Amniotic stem cell (primary cell): ENCODE results near the gene CEACAM5.
"Not testable (repeated sequence)": the region's sequence is repeated elsewhere in the genome, so short reads cannot be mapped to it uniquely, and the experiment has no call there.

ENCODE experiments used
- DNase-seq: peaks from one replicate; lab custom pipeline; 2025; lab: John Stamatoyannopoulos, UW

CEACAM5 gene

DNA sequence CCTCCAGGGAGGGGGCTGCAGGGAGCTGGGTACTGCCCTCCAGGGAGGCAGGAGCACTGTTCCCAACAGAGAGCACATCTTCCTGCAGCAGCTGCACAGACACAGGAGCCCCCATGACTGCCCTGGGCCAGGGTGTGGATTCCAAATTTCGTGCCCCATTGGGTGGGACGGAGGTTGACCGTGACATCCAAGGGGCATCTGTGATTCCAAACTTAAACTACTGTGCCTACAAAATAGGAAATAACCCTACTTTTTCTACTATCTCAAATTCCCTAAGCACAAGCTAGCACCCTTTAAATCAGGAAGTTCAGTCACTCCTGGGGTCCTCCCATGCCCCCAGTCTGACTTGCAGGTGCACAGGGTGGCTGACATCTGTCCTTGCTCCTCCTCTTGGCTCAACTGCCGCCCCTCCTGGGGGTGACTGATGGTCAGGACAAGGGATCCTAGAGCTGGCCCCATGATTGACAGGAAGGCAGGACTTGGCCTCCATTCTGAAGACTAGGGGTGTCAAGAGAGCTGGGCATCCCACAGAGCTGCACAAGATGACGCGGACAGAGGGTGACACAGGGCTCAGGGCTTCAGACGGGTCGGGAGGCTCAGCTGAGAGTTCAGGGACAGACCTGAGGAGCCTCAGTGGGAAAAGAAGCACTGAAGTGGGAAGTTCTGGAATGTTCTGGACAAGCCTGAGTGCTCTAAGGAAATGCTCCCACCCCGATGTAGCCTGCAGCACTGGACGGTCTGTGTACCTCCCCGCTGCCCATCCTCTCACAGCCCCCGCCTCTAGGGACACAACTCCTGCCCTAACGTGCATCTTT, 7.8 kb upstream of the CEACAM5 start:
- DNase-seq, result no peak

DNA sequence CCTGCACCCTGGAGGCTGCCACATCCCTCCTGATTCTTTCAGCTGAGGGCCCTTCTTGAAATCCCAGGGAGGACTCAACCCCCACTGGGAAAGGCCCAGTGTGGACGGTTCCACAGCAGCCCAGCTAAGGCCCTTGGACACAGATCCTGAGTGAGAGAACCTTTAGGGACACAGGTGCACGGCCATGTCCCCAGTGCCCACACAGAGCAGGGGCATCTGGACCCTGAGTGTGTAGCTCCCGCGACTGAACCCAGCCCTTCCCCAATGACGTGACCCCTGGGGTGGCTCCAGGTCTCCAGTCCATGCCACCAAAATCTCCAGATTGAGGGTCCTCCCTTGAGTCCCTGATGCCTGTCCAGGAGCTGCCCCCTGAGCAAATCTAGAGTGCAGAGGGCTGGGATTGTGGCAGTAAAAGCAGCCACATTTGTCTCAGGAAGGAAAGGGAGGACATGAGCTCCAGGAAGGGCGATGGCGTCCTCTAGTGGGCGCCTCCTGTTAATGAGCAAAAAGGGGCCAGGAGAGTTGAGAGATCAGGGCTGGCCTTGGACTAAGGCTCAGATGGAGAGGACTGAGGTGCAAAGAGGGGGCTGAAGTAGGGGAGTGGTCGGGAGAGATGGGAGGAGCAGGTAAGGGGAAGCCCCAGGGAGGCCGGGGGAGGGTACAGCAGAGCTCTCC, 6.9 kb upstream of the CEACAM5 start:
- no peak for DNase-seq

DNA sequence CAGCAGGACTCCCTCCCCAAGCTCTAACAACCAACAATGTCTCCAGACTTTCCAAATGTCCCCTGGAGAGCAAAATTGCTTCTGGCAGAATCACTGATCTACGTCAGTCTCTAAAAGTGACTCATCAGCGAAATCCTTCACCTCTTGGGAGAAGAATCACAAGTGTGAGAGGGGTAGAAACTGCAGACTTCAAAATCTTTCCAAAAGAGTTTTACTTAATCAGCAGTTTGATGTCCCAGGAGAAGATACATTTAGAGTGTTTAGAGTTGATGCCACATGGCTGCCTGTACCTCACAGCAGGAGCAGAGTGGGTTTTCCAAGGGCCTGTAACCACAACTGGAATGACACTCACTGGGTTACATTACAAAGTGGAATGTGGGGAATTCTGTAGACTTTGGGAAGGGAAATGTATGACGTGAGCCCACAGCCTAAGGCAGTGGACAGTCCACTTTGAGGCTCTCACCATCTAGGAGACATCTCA, 6.2 kb upstream of the CEACAM5 start:
- no peak for DNase-seq

DNA sequence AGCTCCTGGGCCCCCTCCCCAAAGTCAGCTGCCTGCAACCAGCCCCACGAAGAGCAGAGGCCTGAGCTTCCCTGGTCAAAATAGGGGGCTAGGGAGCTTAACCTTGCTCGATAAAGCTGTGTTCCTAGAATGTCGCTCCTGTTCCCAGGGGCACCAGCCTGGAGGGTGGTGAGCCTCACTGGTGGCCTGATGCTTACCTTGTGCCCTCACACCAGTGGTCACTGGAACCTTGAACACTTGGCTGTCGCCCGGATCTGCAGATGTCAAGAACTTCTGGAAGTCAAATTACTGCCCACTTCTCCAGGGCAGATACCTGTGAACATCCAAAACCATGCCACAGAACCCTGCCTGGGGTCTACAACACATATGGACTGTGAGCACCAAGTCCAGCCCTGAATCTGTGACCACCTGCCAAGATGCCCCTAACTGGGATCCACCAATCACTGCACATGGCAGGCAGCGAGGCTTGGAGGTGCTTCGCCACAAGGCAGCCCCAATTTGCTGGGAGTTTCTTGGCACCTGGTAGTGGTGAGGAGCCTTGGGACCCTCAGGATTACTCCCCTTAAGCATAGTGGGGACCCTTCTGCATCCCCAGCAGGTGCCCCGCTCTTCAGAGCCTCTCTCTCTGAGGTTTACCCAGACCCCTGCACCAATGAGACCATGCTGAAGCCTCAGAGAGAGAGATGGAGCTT, 4.7 kb upstream of the CEACAM5 start:
- no peak for DNase-seq

DNA sequence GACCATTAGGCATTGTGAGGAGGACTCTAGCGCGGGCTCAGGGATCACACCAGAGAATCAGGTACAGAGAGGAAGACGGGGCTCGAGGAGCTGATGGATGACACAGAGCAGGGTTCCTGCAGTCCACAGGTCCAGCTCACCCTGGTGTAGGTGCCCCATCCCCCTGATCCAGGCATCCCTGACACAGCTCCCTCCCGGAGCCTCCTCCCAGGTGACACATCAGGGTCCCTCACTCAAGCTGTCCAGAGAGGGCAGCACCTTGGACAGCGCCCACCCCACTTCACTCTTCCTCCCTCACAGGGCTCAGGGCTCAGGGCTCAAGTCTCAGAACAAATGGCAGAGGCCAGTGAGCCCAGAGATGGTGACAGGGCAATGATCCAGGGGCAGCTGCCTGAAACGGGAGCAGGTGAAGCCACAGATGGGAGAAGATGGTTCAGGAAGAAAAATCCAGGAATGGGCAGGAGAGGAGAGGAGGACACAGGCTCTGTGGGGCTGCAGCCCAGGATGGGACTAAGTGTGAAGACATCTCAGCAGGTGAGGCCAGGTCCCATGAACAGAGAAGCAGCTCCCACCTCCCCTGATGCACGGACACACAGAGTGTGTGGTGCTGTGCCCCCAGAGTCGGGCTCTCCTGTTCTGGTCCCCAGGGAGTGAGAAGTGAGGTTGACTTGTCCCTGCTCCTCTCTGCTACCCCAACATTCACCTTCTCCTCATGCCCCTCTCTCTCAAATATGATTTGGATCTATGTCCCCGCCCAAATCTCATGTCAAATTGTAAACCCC, 2.8 kb upstream of the CEACAM5 start:
- no peak for DNase-seq

DNA sequence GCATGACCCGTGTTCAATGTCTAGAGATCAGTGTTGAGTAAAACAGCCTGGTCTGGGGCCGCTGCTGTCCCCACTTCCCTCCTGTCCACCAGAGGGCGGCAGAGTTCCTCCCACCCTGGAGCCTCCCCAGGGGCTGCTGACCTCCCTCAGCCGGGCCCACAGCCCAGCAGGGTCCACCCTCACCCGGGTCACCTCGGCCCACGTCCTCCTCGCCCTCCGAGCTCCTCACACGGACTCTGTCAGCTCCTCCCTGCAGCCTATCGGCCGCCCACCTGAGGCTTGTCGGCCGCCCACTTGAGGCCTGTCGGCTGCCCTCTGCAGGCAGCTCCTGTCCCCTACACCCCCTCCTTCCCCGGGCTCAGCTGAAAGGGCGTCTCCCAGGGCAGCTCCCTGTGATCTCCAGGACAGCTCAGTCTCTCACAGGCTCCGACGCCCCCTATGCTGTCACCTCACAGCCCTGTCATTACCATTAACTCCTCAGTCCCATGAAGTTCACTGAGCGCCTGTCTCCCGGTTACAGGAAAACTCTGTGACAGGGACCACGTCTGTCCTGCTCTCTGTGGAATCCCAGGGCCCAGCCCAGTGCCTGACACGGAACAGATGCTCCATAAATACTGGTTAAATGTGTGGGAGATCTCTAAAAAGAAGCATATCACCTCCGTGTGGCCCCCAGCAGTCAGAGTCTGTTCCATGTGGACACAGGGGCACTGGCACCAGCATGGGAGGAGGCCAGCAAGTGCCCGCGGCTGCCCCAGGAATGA, 1.5 kb upstream of the CEACAM5 start:
- DNase-seq, result no peak

DNA sequence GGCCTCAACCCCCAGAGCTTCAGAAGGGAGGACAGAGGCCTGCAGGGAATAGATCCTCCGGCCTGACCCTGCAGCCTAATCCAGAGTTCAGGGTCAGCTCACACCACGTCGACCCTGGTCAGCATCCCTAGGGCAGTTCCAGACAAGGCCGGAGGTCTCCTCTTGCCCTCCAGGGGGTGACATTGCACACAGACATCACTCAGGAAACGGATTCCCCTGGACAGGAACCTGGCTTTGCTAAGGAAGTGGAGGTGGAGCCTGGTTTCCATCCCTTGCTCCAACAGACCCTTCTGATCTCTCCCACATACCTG, 969 bp upstream of the CEACAM5 start:
- no peak for DNase-seq

DNA sequence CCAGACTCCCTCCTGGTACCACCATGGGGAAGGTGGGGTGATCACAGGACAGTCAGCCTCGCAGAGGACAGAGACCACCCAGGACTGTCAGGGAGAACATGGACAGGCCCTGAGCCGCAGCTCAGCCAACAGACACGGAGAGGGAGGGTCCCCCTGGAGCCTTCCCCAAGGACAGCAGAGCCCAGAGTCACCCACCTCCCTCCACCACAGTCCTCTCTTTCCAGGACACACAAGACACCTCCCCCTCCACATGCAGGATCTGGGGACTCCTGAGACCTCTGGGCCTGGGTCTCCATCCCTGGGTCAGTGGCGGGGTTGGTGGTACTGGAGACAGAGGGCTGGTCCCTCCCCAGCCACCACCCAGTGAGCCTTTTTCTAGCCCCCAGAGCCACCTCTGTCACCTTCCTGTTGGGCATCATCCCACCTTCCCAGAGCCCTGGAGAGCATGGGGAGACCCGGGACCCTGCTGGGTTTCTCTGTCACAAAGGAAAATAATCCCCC, 505 bp upstream of the CEACAM5 start:
- DNase-seq, result no peak

DNA sequence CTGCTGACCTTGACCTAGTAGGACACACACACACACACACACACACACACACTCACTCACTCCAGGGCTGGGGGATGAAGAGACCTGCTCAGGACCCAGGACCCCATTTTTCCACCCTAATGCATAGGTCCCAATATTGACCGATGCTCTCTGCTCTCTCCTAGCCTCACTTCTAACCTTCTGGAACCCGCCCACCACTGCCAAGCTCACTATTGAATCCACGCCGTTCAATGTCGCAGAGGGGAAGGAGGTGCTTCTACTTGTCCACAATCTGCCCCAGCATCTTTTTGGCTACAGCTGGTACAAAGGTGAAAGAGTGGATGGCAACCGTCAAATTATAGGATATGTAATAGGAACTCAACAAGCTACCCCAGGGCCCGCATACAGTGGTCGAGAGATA, 1.1 kb downstream of the CEACAM5 start:
- not testable (repeated sequence) for DNase-seq

DNA sequence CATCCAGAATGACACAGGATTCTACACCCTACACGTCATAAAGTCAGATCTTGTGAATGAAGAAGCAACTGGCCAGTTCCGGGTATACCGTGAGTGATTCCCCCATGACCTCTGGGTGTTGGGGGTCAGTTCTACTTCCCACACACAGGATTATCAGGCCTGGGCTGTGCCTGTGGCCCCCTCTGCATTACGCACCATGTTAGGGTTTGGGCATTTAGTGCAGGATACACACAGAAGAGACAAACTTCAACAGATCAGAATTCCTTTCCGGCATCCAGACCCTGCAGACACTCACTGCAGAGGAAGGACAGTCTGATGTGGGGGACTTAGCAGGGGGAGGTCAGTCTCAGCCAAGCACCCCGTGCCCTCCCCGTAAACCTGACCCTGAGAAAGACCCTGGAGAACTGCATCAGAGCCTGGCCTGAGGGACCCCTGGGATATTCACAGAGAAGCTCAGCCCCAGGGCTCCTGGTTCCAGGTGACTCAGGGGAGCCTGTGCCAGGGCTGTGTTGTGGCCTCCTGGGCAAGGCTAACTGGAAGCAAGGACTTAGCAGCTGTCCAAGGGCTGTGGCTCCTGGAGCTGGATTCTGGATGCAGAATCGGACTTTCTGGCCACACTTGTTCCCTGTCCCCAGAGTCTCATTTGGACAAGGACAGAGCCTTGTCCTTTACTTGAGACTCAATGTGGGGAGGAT, 1.7 kb downstream of the CEACAM5 start:
- DNase-seq, result no peak

DNA sequence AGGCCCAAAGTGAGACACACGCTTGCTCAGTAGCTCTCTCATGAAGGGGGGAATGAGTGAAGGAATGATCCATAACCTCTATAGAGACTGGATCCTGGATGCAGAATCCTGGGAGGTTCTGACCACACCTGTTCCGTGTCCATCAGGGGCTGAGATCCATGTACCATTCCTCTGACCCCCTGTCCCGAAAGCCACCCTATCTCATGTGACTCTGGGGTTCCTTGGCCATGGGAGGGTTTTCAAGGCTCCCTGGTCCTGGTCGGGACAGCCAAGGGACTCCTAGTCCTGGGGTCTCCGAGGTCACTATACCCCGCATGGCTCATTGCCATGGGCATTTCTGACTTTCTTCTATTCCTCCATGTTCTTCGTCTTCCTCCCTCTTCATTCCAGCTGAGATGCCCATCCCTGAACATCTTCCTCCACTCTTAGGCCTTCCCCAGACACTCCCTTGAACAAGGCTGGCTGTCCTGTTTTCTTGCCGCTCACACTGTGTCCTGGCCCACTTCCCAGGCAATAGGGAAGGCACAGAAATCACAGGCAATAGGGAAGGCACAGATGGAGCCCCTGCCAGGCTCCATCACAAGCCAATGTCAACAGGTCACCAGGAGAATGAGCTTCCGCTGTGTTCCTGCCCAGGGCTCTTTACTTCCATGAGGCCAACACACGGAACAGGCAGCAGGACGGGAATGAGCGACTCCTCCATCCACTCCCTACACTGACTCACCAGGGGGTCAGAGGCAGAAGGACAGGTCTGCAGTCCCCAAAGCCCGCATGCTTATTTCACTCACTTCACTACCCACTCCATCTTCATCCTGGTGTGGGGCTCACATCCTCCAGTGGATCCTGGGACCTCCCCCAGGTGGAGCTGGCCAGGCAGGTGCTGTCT, 3.2 kb downstream of the CEACAM5 start:
- DNase-seq, result no peak

DNA sequence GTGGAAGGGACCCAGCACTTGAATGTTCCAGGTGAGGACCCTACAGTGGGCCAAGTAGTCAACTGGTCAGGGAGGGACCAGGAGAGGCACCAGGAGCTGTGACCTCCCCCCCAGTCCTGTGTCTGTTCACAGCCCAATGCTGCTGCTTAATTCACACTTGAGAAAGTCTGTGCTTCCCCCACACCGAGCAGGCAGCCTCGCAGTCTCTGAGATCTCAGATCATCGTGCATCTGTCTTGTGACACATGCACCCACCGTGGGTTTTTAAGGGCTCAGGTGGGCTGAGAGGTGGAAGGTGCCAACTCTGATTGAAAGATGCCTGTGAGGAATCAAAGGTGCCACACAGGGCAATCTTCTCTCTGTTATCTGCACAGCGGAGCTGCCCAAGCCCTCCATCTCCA, 6.2 kb downstream of the CEACAM5 start:
- DNase-seq, result no peak

DNA sequence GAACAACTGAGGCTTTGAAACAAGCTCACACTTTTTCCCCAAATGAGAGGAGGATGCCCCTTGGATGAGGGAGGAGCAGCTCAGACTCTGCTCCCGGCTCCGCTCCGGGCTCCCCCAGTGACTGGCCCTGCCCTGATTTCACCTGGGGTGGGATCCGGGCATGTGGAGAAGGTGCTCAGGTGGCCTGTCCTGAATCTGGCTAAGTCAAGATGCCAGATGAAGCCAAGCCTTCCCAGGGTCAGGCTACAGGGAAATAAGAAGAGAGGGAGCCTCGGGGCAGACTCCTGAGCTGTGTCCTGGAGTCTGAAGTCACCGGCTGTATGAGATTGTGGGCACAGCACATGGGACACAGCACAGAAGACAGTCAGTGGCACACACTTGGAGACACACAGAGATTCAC, 10.3 kb downstream of the CEACAM5 start:
- DNase-seq, result no peak

DNA sequence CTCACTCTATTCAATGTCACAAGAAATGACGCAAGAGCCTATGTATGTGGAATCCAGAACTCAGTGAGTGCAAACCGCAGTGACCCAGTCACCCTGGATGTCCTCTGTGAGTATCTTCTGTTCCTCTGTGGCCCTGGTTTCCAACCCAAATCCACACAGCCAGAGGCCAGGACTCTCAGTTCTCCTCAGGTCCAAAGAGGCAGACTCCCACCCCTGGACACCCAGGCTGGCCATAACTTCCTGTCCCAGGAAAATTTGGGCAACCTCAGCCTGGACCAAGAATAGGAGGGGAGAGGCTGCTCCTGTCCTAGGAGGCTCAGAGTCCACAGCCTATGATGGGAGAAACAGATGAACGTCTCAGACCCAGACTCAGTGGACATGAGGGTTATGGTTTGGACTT, 11.7 kb downstream of the CEACAM5 start:
- no peak for DNase-seq

DNA sequence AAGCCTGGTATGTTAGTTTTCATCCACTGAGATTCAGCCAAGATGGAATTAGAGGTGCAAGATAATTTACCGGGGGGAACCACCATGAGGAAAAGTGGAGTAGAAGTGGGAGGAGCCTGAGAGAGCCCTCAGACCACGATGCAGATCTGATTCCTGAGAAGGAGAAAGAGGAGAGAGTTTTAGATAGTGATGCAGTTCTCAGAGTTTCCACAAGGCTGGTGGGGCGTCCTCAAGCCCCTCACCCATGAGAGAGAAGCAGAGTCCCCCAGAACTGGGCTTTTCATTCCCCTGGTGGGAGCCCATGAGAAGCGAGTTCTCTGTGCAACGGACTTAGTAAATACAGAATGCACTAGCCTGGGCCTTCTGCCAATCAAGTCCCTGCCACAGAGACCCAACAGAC, 18.1 kb downstream of the CEACAM5 start:
- DNase-seq, result no peak

DNA sequence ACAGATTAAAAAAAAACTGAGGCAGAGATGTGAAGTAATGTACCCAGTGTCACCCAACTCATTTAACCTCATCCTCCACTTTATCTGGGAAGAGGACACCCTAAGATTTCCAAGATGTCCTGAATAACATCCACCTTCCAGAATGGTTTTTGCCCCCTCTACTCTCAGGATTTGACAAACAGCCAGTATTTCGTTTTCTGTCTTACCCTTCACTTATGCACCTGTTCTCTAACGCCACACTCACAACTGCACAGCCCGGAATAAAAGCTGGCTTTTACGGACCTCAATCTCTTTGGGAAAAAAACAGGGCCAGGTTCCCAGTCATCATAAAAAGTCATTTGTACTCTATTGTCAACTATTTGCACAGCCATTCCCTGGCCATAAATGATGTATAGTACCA, 25.7 kb downstream of the CEACAM5 start:
- DNase-seq, result no peak

DNA sequence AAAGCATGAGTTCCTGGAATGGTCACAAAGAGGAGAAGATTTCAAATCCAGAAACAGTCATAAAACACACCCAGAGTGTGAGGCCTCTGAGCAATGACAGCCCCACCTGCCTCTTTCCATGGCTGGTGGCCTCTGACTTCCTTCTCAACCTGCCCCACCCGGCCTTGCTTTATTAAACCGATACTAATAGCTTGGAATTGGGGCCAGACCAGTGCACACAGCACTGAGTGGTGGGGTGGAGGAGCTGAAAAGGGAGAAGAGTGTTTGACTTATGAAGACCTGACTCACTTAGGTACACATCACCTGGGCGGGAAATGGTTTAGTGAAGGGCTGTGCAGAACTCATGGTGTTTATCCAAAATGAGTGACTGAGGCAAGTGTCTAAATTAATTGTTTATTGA, 26.2 kb downstream of the CEACAM5 start:
- DNase-seq, result no peak

DNA sequence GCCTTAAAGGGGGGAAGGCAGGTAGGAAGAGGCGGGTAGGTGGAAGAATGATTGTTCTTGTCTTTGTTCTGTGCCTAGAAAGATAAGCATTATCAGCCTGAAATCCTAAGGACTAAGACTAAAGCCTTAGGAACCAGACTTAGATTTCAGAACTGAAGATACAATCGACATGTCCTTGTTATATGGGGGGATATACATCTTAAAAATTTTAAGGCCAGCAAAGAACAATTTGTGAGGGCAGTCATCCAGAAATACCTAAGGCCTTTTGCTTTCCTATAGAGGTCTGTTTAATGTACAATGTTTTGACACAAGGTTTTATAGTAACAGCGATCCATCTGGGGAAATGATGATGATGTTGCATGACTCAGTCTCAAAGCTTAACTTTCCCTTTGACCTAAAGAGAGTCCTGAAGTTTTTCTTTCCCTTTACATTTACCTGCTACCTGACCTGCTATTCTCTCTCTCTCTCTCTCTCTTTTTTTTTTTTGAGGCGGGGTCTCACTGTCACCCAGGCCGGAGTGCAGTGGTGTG, 26.7 kb downstream of the CEACAM5 start:
- no peak for DNase-seq

DNA sequence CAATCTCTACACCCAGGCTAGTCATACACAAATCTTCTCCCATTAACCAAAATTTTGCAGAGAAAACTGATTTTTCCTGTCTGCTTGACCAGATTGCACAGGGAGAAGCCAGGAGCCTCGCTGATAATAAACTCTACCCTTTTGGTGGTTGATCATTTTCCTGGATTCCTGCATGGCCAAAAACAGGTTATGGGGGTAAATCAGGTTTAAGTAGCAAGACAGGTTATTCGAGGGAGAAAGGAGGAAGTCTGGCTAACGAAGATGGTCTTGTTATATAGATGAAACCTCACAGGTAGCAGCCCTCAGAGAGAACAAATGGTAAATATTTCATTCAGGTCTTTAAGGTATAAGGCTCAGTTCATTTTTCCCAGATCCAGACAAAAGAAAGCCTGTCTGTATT, 30.9 kb downstream of the CEACAM5 start:
- no peak for DNase-seq
